CD4-positive, CD25-positive, alpha-beta regulatory T cell (primary cell): ENCODE data around the gene SPATC1L. TPM values are rescaled to one million over a fixed set of nuclear protein-coding genes. Genes with fewer than 3 reads are reported as not detected.

Experiments used
- ATAC-seq, 2 donors: fragments of 150-1000 bp; cut with Tn5 transposase; one replicate each; pipeline ENCODE4 v1.10.0; 2021; ENCODE audit warnings: low read depth in 2 of 2, moderate number of reproducible peaks in 2 of 2, moderate library complexity in 1 of 2
- DNase-seq, 3 donors: peaks; one replicate each; pipeline versions ENCODE4 v3.0.0 to v3.0.0-alpha.2; 2012 to 2022; ENCODE audit warnings: mixed read lengths in 1 of 3
- H3K27ac ChIP-seq: one replicate; pipeline ENCODE4 v1.7.0; 2013; ENCODE audit warnings: mild to moderate bottlenecking, low read length; ENCODE audit not compliant: insufficient read depth, poor library complexity, severe bottlenecking
- H3K27me3 ChIP-seq: one replicate; pipeline ENCODE4 v1.7.0; 2013; ENCODE audit warnings: low read length; ENCODE audit not compliant: control insufficient read depth, insufficient read depth
- H3K36me3 ChIP-seq: one replicate; pipeline ENCODE4 v1.7.0; 2013; ENCODE audit warnings: mild to moderate bottlenecking, low read length, moderate library complexity; ENCODE audit not compliant: control insufficient read depth, insufficient read depth
- H3K4me1 ChIP-seq: 2 replicates; pipeline ENCODE4 v1.7.0; 2013; ENCODE audit warnings: mild to moderate bottlenecking, low read length; ENCODE audit not compliant: insufficient read depth, control insufficient read depth, poor library complexity, severe bottlenecking
- H3K4me3 ChIP-seq: one replicate; pipeline ENCODE4 v1.7.0; 2013; ENCODE audit warnings: low read depth, mild to moderate bottlenecking, low read length, moderate library complexity
- H3K9me3 ChIP-seq, 2 experiments: 1 replicate in 1 of 2; 2 replicates in 1 of 2; pipeline ENCODE4 v1.7.0; 2013; ENCODE audit warnings: low read length in 2 of 2, mild to moderate bottlenecking in 1 of 2, moderate library complexity in 1 of 2; ENCODE audit not compliant: control insufficient read depth in 2 of 2
- H3K27ac Mint-ChIP-seq, 3 donors: one replicate each; pipeline ENCODE4 v1.8.0; 2020 to 2022; ENCODE audit warnings: mild to moderate bottlenecking in 3 of 3, mixed read lengths in 3 of 3, moderate library complexity in 2 of 3
- H3K27me3 Mint-ChIP-seq: one replicate; pipeline ENCODE4 v1.8.0; 2022; ENCODE audit warnings: mild to moderate bottlenecking, mixed read lengths
- H3K36me3 Mint-ChIP-seq: one replicate; pipeline ENCODE4 v1.8.0; 2020; ENCODE audit warnings: mixed read lengths
- H3K4me1 Mint-ChIP-seq, 4 donors: one replicate each; pipeline ENCODE4 v1.8.0; 2020 to 2022; ENCODE audit warnings: mixed read lengths in 4 of 4, mild to moderate bottlenecking in 1 of 4
- H3K4me3 Mint-ChIP-seq, 4 donors: one replicate each; pipeline ENCODE4 v1.8.0; 2020 to 2022; ENCODE audit warnings: mild to moderate bottlenecking in 4 of 4, mixed read lengths in 4 of 4, moderate library complexity in 3 of 4
- H3K9me3 Mint-ChIP-seq, 7 donors: one replicate each; pipeline ENCODE4 v1.8.0; 2020 to 2022; ENCODE audit warnings: mixed read lengths in 7 of 7, mild to moderate bottlenecking in 3 of 7, moderate library complexity in 2 of 7
- polyA plus RNA-seq, 4 donors: library from polyadenylated mRNA; unstranded; fragments of 300-500 nt; fragmentation: Illumina TruSeq; gene quantifications; one replicate each; pipeline ENCODE4 v1.2.3, GENCODE V29; 2021
- total RNA-seq: library from RNA; stranded (reverse); gene quantifications from one replicate; pipeline ENCODE4 v1.2.3, GENCODE V29; 2022

The SPATC1L gene
- total and polyA plus RNA-seq, 5 donors from 2014 or later = 1.7 to 9.2 (median 6.0) TPM

DNA sequence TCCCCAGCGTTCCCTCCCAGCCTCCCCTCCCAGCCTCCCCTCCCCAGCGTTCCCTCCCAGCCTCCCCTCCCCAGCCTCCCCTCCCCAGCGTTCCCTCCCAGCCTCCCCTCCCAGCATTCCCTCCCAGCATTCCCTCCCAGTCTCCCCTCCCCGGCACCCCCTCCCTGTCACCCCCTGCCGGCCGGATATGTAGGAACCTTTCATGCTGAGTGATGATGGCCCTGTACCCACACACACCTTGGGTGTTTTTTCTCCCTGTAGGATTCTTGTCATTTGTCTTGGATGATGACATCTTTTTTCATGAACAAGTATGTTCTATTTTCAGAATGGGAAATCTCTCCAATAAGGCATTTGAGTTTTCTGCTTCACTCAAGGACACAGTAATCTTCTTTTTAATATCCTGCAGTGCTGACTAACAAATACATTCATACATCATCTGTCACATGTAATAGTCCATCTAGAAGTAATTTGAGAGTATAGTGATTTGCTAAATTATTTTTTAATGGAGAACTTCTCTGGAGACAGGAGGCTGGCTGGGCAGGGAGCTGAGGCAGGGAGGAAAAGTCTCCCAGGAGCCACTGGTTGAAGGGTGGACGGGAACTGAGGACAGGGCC, 48.4 kb downstream of the SPATC1L start:
- H3K36me3 Mint-ChIP-seq = no peaks in the 10 kb centered on the region
- no peak overlapping the region for H3K27ac Mint-ChIP-seq
- no peak overlapping the region for H3K4me3 Mint-ChIP-seq
- H3K9me3 ChIP-seq = no peaks in the 10 kb centered on the region
- H3K4me1 Mint-ChIP-seq = no peaks in the 10 kb centered on the region
- ATAC-seq = no peak
- H3K4me3 ChIP-seq = no peak overlapping the region
- H3K27ac ChIP-seq = no peak overlapping the region
- H3K27me3 Mint-ChIP-seq = peaks cover 4% of the 10 kb centered on the region
- no peak for DNase-seq
- H3K9me3 Mint-ChIP-seq = no peaks in the 10 kb centered on the region
- no peaks in the 10 kb centered on the region for H3K27me3 ChIP-seq
- H3K36me3 ChIP-seq = no peaks in the 10 kb centered on the region
- no peaks in the 10 kb centered on the region for H3K4me1 ChIP-seq

GRCh38 chr21:46131838-46132651, 52.2 kb downstream of the SPATC1L start:
- Mint-ChIP-seq H3K27me3 (peaks cover 4% of the 10 kb centered on the region), H3K27ac (no peak overlapping the region), H3K9me3 (peaks cover 0 to 2% (median 0%) of the 10 kb centered on the region in 7 donors), H3K4me3 (no peak overlapping the region), H3K4me1 (no peaks in the 10 kb centered on the region), H3K36me3 (no peaks in the 10 kb centered on the region)
- Histone ChIP-seq H3K9me3 (no peaks in the 10 kb centered on the region), H3K27me3 (no peaks in the 10 kb centered on the region), H3K36me3 (no peaks in the 10 kb centered on the region), H3K27ac (no peak overlapping the region), H3K4me1 (no peaks in the 10 kb centered on the region), H3K4me3 (no peak overlapping the region)
- ATAC-seq (no peak), DNase-seq (no peak)

GRCh38 chr21:46131588-46131837, 52.7 kb downstream of the SPATC1L start:
- Mint-ChIP-seq H3K27ac (no peak overlapping the region), H3K4me3 (no peak overlapping the region), H3K4me1 (no peaks in the 10 kb centered on the region), H3K9me3 (peaks cover 0 to 2% (median 0%) of the 10 kb centered on the region in 7 donors), H3K36me3 (no peaks in the 10 kb centered on the region), H3K27me3 (peaks cover 4% of the 10 kb centered on the region)
- Histone ChIP-seq H3K36me3 (no peaks in the 10 kb centered on the region), H3K27me3 (no peaks in the 10 kb centered on the region), H3K9me3 (no peaks in the 10 kb centered on the region), H3K4me1 (no peaks in the 10 kb centered on the region), H3K27ac (no peak overlapping the region), H3K4me3 (no peak overlapping the region)
- no peak for ATAC-seq
- DNase-seq = no peak

GRCh38 chr21:46130831-46131587, 53.2 kb downstream of the SPATC1L start:
- Mint-ChIP-seq H3K27ac (no peak overlapping the region), H3K27me3 (peaks cover 4% of the 10 kb centered on the region), H3K36me3 (no peaks in the 10 kb centered on the region), H3K4me1 (no peaks in the 10 kb centered on the region), H3K4me3 (no peak overlapping the region), H3K9me3 (peaks cover 0 to 2% (median 0%) of the 10 kb centered on the region in 7 donors)
- Histone ChIP-seq H3K27ac (no peak overlapping the region), H3K4me1 (no peaks in the 10 kb centered on the region), H3K27me3 (no peaks in the 10 kb centered on the region), H3K36me3 (no peaks in the 10 kb centered on the region), H3K4me3 (no peak overlapping the region), H3K9me3 (no peaks in the 10 kb centered on the region)
- no peak for ATAC-seq
- DNase-seq = no peak

GRCh38 chr21:46129846-46130651, 54.2 kb downstream of the SPATC1L start:
- H3K27ac ChIP-seq = no peak overlapping the region
- no peak overlapping the region for H3K27ac Mint-ChIP-seq
- no peaks in the 10 kb centered on the region for H3K4me1 Mint-ChIP-seq
- no peaks in the 10 kb centered on the region for H3K27me3 ChIP-seq
- no peak for DNase-seq
- H3K36me3 ChIP-seq = no peaks in the 10 kb centered on the region
- no peaks in the 10 kb centered on the region for H3K36me3 Mint-ChIP-seq
- peaks cover under 1% of the 10 kb centered on the region for H3K27me3 Mint-ChIP-seq
- ATAC-seq = no peak
- H3K4me3 Mint-ChIP-seq = no peak overlapping the region
- H3K4me1 ChIP-seq = no peaks in the 10 kb centered on the region
- H3K4me3 ChIP-seq = no peak overlapping the region
- no peaks in the 10 kb centered on the region for H3K9me3 ChIP-seq
- H3K9me3 Mint-ChIP-seq = peaks cover 0 to 2% (median 0%) of the 10 kb centered on the region in 7 donors

- no peaks in the 10 kb centered on the region for H3K27me3 ChIP-seq
- H3K4me3 Mint-ChIP-seq = no peak overlapping the region
- no peaks in the 10 kb centered on the region for H3K27me3 Mint-ChIP-seq
- H3K4me1 ChIP-seq = no peaks in the 10 kb centered on the region
- H3K27ac ChIP-seq = no peak overlapping the region
- H3K27ac Mint-ChIP-seq = no peak overlapping the region
- peaks cover 0 to 2% (median 0%) of the 10 kb centered on the region in 7 donors for H3K9me3 Mint-ChIP-seq
- no peaks in the 10 kb centered on the region for H3K9me3 ChIP-seq
- DNase-seq (no peak), ATAC-seq (no peak)
- H3K36me3 Mint-ChIP-seq = no peaks in the 10 kb centered on the region
- H3K36me3 ChIP-seq = no peaks in the 10 kb centered on the region
- no peaks in the 10 kb centered on the region for H3K4me1 Mint-ChIP-seq
- no peak overlapping the region for H3K4me3 ChIP-seq
Observed at GRCh38 chr21:46128933-46129571, 55.2 kb downstream of the SPATC1L start.
